SH-SY5Y (cell line): ENCODE results near the gene CYTH3.

Experiments used
- GATA2 ChIP-seq: IDR thresholded peaks from 2 replicates; pipeline ENCODE4 v1.6.1; 2011; ENCODE audit warnings: mild to moderate bottlenecking, low read depth, low read length
- GATA3 ChIP-seq: IDR thresholded peaks from 2 replicates; pipeline ENCODE4 v1.6.1; 2011; ENCODE audit warnings: low read depth, mild to moderate bottlenecking, low read length, moderate library complexity

DNA sequence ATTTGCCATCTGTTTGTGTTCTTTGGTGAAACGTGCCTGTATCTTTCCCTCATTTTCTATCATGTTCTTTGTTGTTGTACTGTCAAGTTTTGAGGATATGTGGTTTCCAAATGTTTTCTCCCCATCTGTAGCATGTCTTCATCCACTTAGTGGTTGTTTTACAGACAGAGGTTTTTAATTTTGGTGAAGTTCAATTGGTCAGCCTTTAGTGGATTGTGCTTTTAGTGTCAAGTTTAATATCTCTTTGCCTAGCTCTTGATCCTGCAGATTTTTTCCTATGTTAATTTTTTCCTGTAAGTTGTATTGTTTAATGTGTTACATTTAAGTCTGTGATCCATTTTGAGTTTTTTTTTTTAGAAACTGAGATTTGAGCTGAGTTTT, 145.3 kb downstream of the CYTH3 start:
- TF ChIP-seq GATA2 (no peak), GATA3 (no peak)
